ENCODE results near the gene AAMP. TPM values are rescaled to one million over a fixed set of nuclear protein-coding genes. Genes with fewer than 3 reads are reported as not detected.

Gene AAMP
- total and polyA plus RNA-seq, 2 experiments from 2014 or later, result 90.8 to 203 TPM

GRCh38 chr2:218286570-218287459 lies 16.9 kb upstream of the AAMP start:
- TF ChIP-seq ZNF114 (CRISPR knock-in tag; IDR thresholded peaks at IDR 0.05), result no peak
- 0 out of 2 replicates have a peak, but pooled peaks have one; percentile 11 for TF ChIP-seq CREB1 (CRISPR knock-in tag; IDR thresholded peaks at IDR 0.05; ENCODE audit: low read depth)
- TF ChIP-seq ZNF462 (CRISPR knock-in tag; IDR thresholded peaks at IDR 0.05), result no peak
- TF ChIP-seq REST (IDR thresholded peaks at IDR 0.05; ENCODE audit: unreplicated experiment), result no peak
- H3K4me2 ChIP-seq, result peak overlapping the region; percentile 56; the same call in 1 of the 2 replicates

More at GRCh38 chr2:218286570-218287459, 16.9 kb upstream of the AAMP start:
- Histone ChIP-seq H3K79me2 (replicated peaks; ENCODE audit: insufficient read depth) (no peaks in the 10 kb centered on the region), H3K27ac (ENCODE audit: low read depth) (peak overlapping the region; percentile 85; the same call in 1 of the 2 replicates), H3F3A (replicated peaks; ENCODE audit: low read depth) (no peaks in the 10 kb centered on the region), H3K4me1 (ENCODE audit: insufficient read depth) (peaks cover 10% of the 10 kb centered on the region), H3K27me3 (ENCODE audit: insufficient read depth) (peaks cover 5% of the 10 kb centered on the region; the same call in 1 of the 2 replicates), H2AFZ (no peak overlapping the region), H4K20me1 (replicated peaks; ENCODE audit: insufficient read depth) (no peaks in the 10 kb centered on the region), H3K9me2 (ENCODE audit: insufficient read depth) (no peaks in the 10 kb centered on the region), H3K36me3 (ENCODE audit: insufficient read depth) (no peaks in the 10 kb centered on the region), H3K4me3 (no peak overlapping the region)
- Mint-ChIP-seq H3K27ac (peak overlapping the region; percentile 75), H3K36me3 (ENCODE audit: low read depth) (no peaks in the 10 kb centered on the region), H3K9me3 (no peaks in the 10 kb centered on the region), H3K27me3 (ENCODE audit: insufficient read depth, low read depth, poor library complexity) (peaks cover 11% of the 10 kb centered on the region), H3K4me1 (peaks cover 27% of the 10 kb centered on the region), H3K4me3 (no peak overlapping the region)
- peak; percentile 89 for ATAC-seq
- DNase-seq (ENCODE audit: low spot score), result peak; percentile 95

Measured in GM23338 (cell line).